ENCODE measurements around the gene SAG. TPM values are rescaled to one million over a fixed set of nuclear protein-coding genes. Genes with fewer than 3 reads are reported as not detected.
"Not testable (repeated sequence)": the region's sequence is repeated elsewhere in the genome, so short reads cannot be mapped to it uniquely, and the experiment has no call there.

The SAG gene
- total RNA-seq, 2 experiments from 2014 or later: 0.32 TPM; not detected in 1

DNA sequence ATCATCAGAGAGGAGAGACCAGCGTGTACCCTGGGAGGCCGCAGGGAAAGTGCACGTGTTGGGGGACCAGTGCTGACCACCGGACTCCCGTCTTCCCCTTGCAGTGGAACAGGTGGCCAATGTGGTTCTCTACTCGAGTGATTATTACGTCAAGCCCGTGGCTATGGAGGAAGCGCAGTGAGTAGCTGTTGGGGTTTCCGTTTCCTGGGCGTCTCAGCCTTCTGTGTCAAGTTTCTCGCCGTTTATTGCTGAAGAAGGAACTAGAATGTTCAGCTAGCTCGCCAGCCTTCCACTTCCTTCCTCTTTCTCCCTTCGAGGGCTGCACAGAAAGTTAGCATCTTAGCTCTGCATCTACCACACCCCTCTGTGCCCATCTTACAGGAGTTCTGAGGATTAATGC, 23.9 kb downstream of the SAG start:
- peak overlapping the region; percentile 19; the same call in 1 of the 2 replicates for H2AFZ ChIP-seq (ENCODE audit: low read length)
- H3K79me2 ChIP-seq (ENCODE audit: insufficient read depth, low read depth, low read length): no peaks in the 10 kb centered on the region
- H3K9me2 ChIP-seq (ENCODE audit: insufficient read depth, low read length): no peaks in the 10 kb centered on the region
- H3K4me1 ChIP-seq (ENCODE audit: insufficient read depth, low read length, poor library complexity, severe bottlenecking): peaks cover 15% of the 10 kb centered on the region
- ChIA-PET POLR2A (interaction anchor here (0.6 to 1.7 kb wide), 9 partner anchors 8 to 90 kb away, joined by 3 to 9 read pairs (median 4); no protein-coding TSS in a partner anchor), CTCF (ENCODE audit: unreplicated experiment) (interaction anchor here (0.6 to 1.6 kb wide), 3 partner anchors 64 to 112 kb away, joined by 3 to 4 read pairs (median 3); no protein-coding TSS in a partner anchor)
- DNase-seq (ENCODE audit: low spot score): peak; percentile 93
- intact Hi-C loops (cut with micrococcal nuclease; ENCODE audit: unreplicated experiment): loop anchor here (1.0 to 2.0 kb wide), 2 partner anchors 18 to 53 kb away; no protein-coding TSS in a partner anchor
- H3K36me3 ChIP-seq (ENCODE audit: insufficient read depth, low read length): no peaks in the 10 kb centered on the region
- H4K20me1 ChIP-seq (ENCODE audit: insufficient read depth, low read length): no peaks in the 10 kb centered on the region
- BruUV-seq (replicated peaks): no TSS peak
- no peaks in the 10 kb centered on the region for H3K9me3 ChIP-seq (ENCODE audit: low read length)
- H3K4me3 ChIP-seq (ENCODE audit: low read depth, low read length, poor library complexity, severe bottlenecking): peak overlapping the region; percentile 33
- peak overlapping the region; percentile 31 for H3K27ac ChIP-seq (ENCODE audit: low read depth, low read length, poor library complexity, severe bottlenecking)
- peak overlapping the region; percentile 71 for H3K4me2 ChIP-seq (ENCODE audit: low read length)
- TF ChIP-seq, protein P1, sequence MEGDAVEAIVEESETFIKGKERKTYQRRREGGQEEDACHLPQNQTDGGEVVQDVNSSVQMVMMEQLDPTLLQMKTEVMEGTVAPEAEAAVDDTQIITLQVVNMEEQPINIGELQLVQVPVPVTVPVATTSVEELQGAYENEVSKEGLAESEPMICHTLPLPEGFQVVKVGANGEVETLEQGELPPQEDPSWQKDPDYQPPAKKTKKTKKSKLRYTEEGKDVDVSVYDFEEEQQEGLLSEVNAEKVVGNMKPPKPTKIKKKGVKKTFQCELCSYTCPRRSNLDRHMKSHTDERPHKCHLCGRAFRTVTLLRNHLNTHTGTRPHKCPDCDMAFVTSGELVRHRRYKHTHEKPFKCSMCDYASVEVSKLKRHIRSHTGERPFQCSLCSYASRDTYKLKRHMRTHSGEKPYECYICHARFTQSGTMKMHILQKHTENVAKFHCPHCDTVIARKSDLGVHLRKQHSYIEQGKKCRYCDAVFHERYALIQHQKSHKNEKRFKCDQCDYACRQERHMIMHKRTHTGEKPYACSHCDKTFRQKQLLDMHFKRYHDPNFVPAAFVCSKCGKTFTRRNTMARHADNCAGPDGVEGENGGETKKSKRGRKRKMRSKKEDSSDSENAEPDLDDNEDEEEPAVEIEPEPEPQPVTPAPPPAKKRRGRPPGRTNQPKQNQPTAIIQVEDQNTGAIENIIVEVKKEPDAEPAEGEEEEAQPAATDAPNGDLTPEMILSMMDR (conservative IDR thresholded peaks at IDR 0.05; ENCODE audit: low read length): no peak

DNA sequence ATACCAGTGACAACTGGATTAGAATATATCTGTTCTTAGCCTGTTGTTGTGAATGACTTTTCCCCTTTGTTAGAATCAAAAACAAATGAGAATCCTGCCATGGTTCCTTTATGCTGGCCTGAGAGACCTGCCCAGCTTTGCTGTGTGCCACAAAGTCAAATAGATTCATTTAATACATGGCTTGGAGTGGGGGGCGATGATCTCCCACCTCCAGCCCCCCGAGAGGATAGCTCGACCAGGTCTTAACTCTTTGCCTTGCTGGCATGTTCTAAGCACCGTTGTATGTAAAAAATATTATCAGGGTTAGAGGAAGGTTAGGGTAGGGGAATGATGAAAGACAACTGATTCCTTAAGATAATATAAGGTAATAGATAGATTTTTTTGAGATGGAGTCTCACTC, 24.5 kb downstream of the SAG start:
- ChIA-PET POLR2A (interaction anchor here (0.8 to 1.7 kb wide), 9 partner anchors 8 to 90 kb away, joined by 3 to 9 read pairs (median 4); no protein-coding TSS in a partner anchor), CTCF (ENCODE audit: unreplicated experiment) (interaction anchor here (0.6 to 1.6 kb wide), 3 partner anchors 64 to 111 kb away, joined by 3 to 4 read pairs (median 3); no protein-coding TSS in a partner anchor)
- Histone ChIP-seq H3K27ac (ENCODE audit: low read depth, low read length, poor library complexity, severe bottlenecking) (peak overlapping the region; percentile 8), H3K9me2 (ENCODE audit: insufficient read depth, low read length) (no peaks in the 10 kb centered on the region), H3K79me2 (ENCODE audit: insufficient read depth, low read depth, low read length) (no peaks in the 10 kb centered on the region), H3K36me3 (ENCODE audit: insufficient read depth, low read length) (no peaks in the 10 kb centered on the region), H3K4me2 (ENCODE audit: low read length) (peak overlapping the region; percentile 71), H2AFZ (ENCODE audit: low read length) (no peak overlapping the region), H3K4me3 (ENCODE audit: low read depth, low read length, poor library complexity, severe bottlenecking) (peak overlapping the region; percentile 26), H4K20me1 (ENCODE audit: insufficient read depth, low read length) (no peaks in the 10 kb centered on the region), H3K9me3 (ENCODE audit: low read length) (no peaks in the 10 kb centered on the region), H3K4me1 (ENCODE audit: insufficient read depth, low read length, poor library complexity, severe bottlenecking) (peaks cover 15% of the 10 kb centered on the region)
- BruUV-seq (replicated peaks): no TSS peak
- intact Hi-C loops (cut with micrococcal nuclease; ENCODE audit: unreplicated experiment): no loop called here
- no peak for TF ChIP-seq EZH2phosphoT487 (IDR thresholded peaks at IDR 0.05; ENCODE audit: borderline replicate concordance, low read depth, low read length)
- TF ChIP-seq, protein P1 (conservative IDR thresholded peaks at IDR 0.05; ENCODE audit: low read length): no peak
- DNase-seq (ENCODE audit: low spot score): no peak

DNA sequence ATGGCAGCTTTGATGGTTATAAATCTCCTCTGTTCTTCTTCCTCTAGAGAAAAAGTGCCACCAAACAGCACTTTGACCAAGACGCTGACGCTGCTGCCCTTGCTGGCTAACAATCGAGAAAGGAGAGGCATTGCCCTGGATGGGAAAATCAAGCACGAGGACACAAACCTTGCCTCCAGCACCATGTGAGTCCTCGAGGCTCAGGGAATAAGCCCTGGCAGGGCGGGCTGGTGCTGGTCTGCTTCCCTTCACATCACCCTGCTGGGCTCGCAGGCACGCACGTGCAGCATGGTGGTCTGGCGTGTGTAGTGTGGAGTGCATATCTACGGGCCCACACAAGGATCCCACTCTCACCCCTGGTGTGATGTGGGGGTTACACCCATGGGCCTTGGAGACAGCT, 27.3 kb downstream of the SAG start:
- CTCF ChIA-PET (ENCODE audit: unreplicated experiment): no interaction called here
- peaks cover 15% of the 10 kb centered on the region for H3K4me1 ChIP-seq (ENCODE audit: insufficient read depth, low read length, poor library complexity, severe bottlenecking)
- H2AFZ ChIP-seq (ENCODE audit: low read length): no peak overlapping the region

DNA sequence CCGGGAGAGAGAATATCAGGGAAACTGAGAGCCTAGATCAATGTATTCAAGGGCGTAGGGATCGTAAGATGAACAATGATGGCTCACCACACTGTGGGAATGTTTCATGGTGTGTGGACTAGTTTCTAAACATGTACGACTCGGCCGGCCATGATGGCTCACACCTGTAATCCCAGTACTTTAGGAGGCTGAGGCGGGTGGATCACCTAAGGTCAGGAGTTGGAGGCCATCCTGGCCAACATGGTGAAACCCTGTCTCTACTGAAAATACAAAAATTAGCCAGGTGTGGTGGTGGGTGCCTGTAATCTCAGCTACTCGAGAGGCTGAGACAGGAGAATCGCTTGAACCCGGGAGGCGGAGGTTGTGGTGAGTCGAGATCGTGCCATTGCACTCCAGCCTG, 28.5 kb downstream of the SAG start:
- H3K4me2 ChIP-seq (ENCODE audit: low read length); H3K27ac ChIP-seq (ENCODE audit: low read depth, low read length, poor library complexity, severe bottlenecking); H3K9me3 ChIP-seq (ENCODE audit: low read length); DNase-seq (ENCODE audit: low spot score); H3K36me3 ChIP-seq (ENCODE audit: insufficient read depth, low read length); H3K79me2 ChIP-seq (ENCODE audit: insufficient read depth, low read depth, low read length); H2AFZ ChIP-seq (ENCODE audit: low read length); H3K4me3 ChIP-seq (ENCODE audit: low read depth, low read length, poor library complexity, severe bottlenecking); intact Hi-C loops (cut with micrococcal nuclease; ENCODE audit: unreplicated experiment); CTCF ChIA-PET (ENCODE audit: unreplicated experiment); H4K20me1 ChIP-seq (ENCODE audit: insufficient read depth, low read length); H3K9me2 ChIP-seq (ENCODE audit: insufficient read depth, low read length); BruUV-seq (replicated peaks): not testable (repeated sequence)
- peaks cover 13% of the 10 kb centered on the region for H3K4me1 ChIP-seq (ENCODE audit: insufficient read depth, low read length, poor library complexity, severe bottlenecking)
- POLR2A ChIA-PET: interaction anchor here (0.6 to 0.7 kb wide), 3 partner anchors 21 to 455 kb away, joined by 3 to 5 read pairs (median 3); no protein-coding TSS in a partner anchor

More for the DNA sequence above, 27.3 kb downstream of the SAG start:
- no TSS peak for BruUV-seq (replicated peaks)
- H3K9me2 ChIP-seq (ENCODE audit: insufficient read depth, low read length): no peaks in the 10 kb centered on the region
- H4K20me1 ChIP-seq (ENCODE audit: insufficient read depth, low read length): no peaks in the 10 kb centered on the region
- no peaks in the 10 kb centered on the region for H3K79me2 ChIP-seq (ENCODE audit: insufficient read depth, low read depth, low read length)
- no peak overlapping the region for H3K27ac ChIP-seq (ENCODE audit: low read depth, low read length, poor library complexity, severe bottlenecking)
- TF ChIP-seq, protein P1 (conservative IDR thresholded peaks at IDR 0.05; ENCODE audit: low read length): no peak
- no peak for TF ChIP-seq EZH2phosphoT487 (IDR thresholded peaks at IDR 0.05; ENCODE audit: borderline replicate concordance, low read depth, low read length)
- H3K36me3 ChIP-seq (ENCODE audit: insufficient read depth, low read length): no peaks in the 10 kb centered on the region
- DNase-seq (ENCODE audit: low spot score): no peak
- POLR2A ChIA-PET: no interaction called here
- no peak overlapping the region for H3K4me3 ChIP-seq (ENCODE audit: low read depth, low read length, poor library complexity, severe bottlenecking)
- no peaks in the 10 kb centered on the region for H3K9me3 ChIP-seq (ENCODE audit: low read length)
- intact Hi-C loops (cut with micrococcal nuclease; ENCODE audit: unreplicated experiment): no loop called here
- H3K4me2 ChIP-seq (ENCODE audit: low read length): no peak overlapping the region

Data from OCI-LY7 (cell line).